ENCODE measurements around the gene C10orf90.
"Not testable (repeated sequence)": the region's sequence is repeated elsewhere in the genome, so short reads cannot be mapped to it uniquely, and the experiment has no call there.

DNA sequence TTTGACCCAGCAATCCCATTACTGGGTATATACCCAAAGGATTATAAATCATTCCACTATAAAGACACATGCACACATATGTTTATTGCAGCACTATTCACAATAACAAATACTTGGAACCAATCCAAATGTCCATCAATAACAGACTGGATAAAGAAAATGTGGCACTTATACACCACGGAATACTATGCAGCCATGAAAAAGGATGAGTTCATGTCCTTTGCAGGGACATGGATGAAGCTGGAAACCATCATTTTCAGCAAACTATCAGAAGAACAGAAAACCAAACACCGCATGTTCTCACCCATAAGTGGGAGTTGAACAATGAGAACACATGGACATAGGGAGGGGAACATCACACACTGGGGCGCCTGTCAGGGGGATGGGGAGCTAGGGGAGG is 291.3 kb downstream of the C10orf90 start:
- TF ChIP-seq, protein P1, sequence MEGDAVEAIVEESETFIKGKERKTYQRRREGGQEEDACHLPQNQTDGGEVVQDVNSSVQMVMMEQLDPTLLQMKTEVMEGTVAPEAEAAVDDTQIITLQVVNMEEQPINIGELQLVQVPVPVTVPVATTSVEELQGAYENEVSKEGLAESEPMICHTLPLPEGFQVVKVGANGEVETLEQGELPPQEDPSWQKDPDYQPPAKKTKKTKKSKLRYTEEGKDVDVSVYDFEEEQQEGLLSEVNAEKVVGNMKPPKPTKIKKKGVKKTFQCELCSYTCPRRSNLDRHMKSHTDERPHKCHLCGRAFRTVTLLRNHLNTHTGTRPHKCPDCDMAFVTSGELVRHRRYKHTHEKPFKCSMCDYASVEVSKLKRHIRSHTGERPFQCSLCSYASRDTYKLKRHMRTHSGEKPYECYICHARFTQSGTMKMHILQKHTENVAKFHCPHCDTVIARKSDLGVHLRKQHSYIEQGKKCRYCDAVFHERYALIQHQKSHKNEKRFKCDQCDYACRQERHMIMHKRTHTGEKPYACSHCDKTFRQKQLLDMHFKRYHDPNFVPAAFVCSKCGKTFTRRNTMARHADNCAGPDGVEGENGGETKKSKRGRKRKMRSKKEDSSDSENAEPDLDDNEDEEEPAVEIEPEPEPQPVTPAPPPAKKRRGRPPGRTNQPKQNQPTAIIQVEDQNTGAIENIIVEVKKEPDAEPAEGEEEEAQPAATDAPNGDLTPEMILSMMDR (IDR thresholded peaks at IDR 0.05; ENCODE audit: low read depth, low read length, poor library complexity, severe bottlenecking) = not testable (repeated sequence)
- TF ChIP-seq EZH2phosphoT487 (IDR thresholded peaks at IDR 0.05; ENCODE audit: borderline replicate concordance, low read length) = not testable (repeated sequence)

All from DOHH2 (cell line).